HEK293T (cell line): Measurements from ENCODE around the gene DSN1.

Experiments
- ARNT ChIP-seq: fragments of 450-650 bp; IDR thresholded peaks from 2 replicates; pipeline ENCODE4 v1.6.1; 2017; ENCODE audit warnings: mild to moderate bottlenecking
- BHLHE40 ChIP-seq: fragments of 450-650 bp; IDR thresholded peaks from 2 replicates; pipeline ENCODE4 v1.6.1; 2016; ENCODE audit warnings: mild to moderate bottlenecking, moderate library complexity, borderline replicate concordance
- ELF4 ChIP-seq: fragments of 450-650 bp; IDR thresholded peaks from 2 replicates; pipeline ENCODE4 v1.6.1; 2017; ENCODE audit warnings: antibody characterized with exemption
- FOXA1 ChIP-seq: fragments of 450-650 bp; IDR thresholded peaks from 2 replicates; pipeline ENCODE4 v1.6.1; 2016; ENCODE audit warnings: mild to moderate bottlenecking
- FOXM1 ChIP-seq: fragments of 450-650 bp; IDR thresholded peaks from 2 replicates; pipeline ENCODE4 v1.6.1; 2017; ENCODE audit warnings: mild to moderate bottlenecking, borderline replicate concordance
- HDGF ChIP-seq: fragments of 450-650 bp; IDR thresholded peaks from 2 replicates; pipeline ENCODE4 v1.6.1; 2017; ENCODE audit warnings: antibody characterized with exemption, borderline replicate concordance
- L3MBTL2 ChIP-seq: fragments of 450-650 bp; conservative IDR thresholded peaks from 2 replicates; pipeline ENCODE4 v1.6.1; 2016; ENCODE audit warnings: mild to moderate bottlenecking
- NFRKB ChIP-seq: fragments of 450-650 bp; IDR thresholded peaks from 2 replicates; pipeline ENCODE4 v1.6.1; 2016; ENCODE audit warnings: mild to moderate bottlenecking, moderate library complexity
- SP1 ChIP-seq: fragments of 450-650 bp; IDR thresholded peaks from 2 replicates; pipeline ENCODE4 v1.6.1; 2017
- SUZ12 ChIP-seq: fragments of 450-650 bp; IDR thresholded peaks from 2 replicates; pipeline ENCODE4 v1.6.1; 2016; ENCODE audit warnings: mild to moderate bottlenecking
- TARDBP ChIP-seq: fragments of 450-650 bp; IDR thresholded peaks from 2 replicates; pipeline ENCODE4 v1.6.1; 2016
- ZNF384 ChIP-seq: fragments of 450-650 bp; IDR thresholded peaks from 2 replicates; pipeline ENCODE4 v1.6.1; 2016
- TF ChIP-seq, protein P1 (sequence below): fragments of 450-650 bp; IDR thresholded peaks from 2 replicates; pipeline ENCODE4 v1.6.1; 2016

DNA sequence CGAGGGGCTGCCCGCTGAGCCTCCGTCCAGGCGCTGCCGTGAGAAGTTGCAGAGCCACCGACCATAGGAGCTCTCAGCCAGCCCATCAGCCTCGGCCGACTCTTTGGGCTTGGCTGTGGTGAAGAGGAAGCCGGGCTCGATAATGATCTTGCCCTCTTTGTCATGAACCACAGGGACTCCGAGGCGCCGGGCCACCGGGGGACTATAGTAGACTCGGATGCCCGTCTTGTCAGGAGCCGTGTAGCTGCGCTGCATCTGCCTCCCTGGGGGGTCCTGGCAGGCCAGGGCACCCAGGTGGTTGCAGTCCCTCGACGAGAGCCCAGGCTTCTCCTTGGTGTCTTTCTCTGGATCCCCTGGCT, 20.5 kb upstream of the DSN1 start:
- TF ChIP-seq NFRKB = no peak
- TF ChIP-seq BHLHE40 = no peak
- TF ChIP-seq ELF4 = no peak
- no peak for TF ChIP-seq FOXM1
- no peak for TF ChIP-seq FOXA1
- TF ChIP-seq, protein P1, sequence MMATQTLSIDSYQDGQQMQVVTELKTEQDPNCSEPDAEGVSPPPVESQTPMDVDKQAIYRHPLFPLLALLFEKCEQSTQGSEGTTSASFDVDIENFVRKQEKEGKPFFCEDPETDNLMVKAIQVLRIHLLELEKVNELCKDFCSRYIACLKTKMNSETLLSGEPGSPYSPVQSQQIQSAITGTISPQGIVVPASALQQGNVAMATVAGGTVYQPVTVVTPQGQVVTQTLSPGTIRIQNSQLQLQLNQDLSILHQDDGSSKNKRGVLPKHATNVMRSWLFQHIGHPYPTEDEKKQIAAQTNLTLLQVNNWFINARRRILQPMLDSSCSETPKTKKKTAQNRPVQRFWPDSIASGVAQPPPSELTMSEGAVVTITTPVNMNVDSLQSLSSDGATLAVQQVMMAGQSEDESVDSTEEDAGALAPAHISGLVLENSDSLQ = no peak
- TF ChIP-seq ZNF384 = no peak
- TF ChIP-seq SUZ12 = no peak
- TF ChIP-seq SP1 = no peak
- TF ChIP-seq HDGF = no peak
- TF ChIP-seq TARDBP = no peak
- no peak for TF ChIP-seq L3MBTL2
- no peak for TF ChIP-seq ARNT
